ENCODE measurements around the gene NOXO1. TPM values are rescaled to one million over a fixed set of nuclear protein-coding genes. Genes with fewer than 3 reads are reported as not detected.

NOXO1 gene
- total and polyA plus RNA-seq, 10 of the 15 experiments (the other 5 are each of a cell fraction or from before 2014, with no cell fraction given), result 0.09 to 0.76 (median 0.26) TPM; not detected in 4

GRCh38 chr16:1980030-1980769 is 1.1 kb downstream of the NOXO1 start:
- BruUV-seq (replicated peaks), result no TSS peak

DNA sequence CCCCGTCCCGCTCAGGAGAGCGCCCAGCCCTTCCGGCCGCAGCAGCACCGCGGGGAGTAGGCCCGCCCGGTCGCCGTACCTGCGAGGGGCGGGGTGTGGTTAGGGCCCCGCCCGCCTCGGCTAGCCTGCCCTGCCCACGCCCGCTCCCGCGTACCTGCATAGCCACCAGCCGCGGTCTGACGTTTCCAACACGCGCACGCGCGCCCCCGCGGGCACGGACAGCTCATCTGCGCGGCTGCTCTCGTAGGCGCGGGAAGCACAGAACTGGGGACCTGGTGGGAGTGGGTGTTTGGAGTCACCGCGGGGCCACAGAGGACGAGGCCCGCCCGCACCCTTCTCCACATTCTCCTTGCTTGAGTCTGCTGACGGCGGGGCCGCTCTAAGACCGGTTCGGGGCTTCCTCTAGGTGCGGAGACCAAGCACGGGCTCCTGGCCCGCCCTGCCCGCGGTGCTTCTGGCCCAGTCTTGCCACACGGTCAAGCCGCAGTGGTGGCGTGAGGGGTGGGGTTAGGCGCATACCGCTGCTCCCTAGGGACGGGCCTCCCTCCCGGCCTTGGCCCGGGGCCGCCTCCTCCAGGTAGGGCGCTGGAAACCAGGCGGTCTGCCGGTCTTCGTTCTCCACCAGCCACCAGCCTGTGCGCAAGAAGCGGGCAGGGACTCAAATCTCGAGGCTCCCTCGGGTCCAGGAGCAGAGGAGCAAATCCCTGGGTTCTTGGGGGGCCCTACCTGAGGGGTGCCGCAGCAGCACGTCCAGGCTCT is 1.8 kb downstream of the NOXO1 start:
- Histone ChIP-seq H3K4me3 (no peak overlapping the region), H3K36me3 (ENCODE audit: control insufficient read depth in 2 of 2, insufficient read depth in 2 of 2, low read length in 1 of 2) (peaks cover 0 to 34% of the 10 kb centered on the region in 2 experiments; a peak in 3 of 4 replicates), H3K4me2 (ENCODE audit: control insufficient read depth, insufficient read depth) (no peak overlapping the region), H3K27ac (ENCODE audit: control insufficient read depth, insufficient read depth) (no peak overlapping the region), H2AFZ (ENCODE audit: control insufficient read depth, low read depth, low read length) (no peak overlapping the region), H3K9ac (ENCODE audit: control insufficient read depth, insufficient read depth, low read length) (no peak overlapping the region), H3K79me2 (ENCODE audit: control insufficient read depth, insufficient read depth, low read length) (no peaks in the 10 kb centered on the region), H4K20me1 (ENCODE audit: control insufficient read depth, insufficient read depth) (no peaks in the 10 kb centered on the region), H3K9me3 (replicated peaks; ENCODE audit: control insufficient read depth, insufficient read depth, low read length) (no peaks in the 10 kb centered on the region), H3K27me3 (replicated peaks in 1 of 2; ENCODE audit: control insufficient read depth in 2 of 2, insufficient read depth in 2 of 2, low read length in 1 of 2) (0 out of 4 replicates have a peak, but pooled peaks cover 0 to 5% of the 10 kb centered on the region in 2 experiments), H3K4me1 (ENCODE audit: control insufficient read depth, insufficient read depth, low read length) (peaks cover 12% of the 10 kb centered on the region)
- 38% methylated on average over 60 of the region's 70 CpGs for WGBS (ENCODE audit: insufficient coverage, insufficient replicate concordance, low lambda C conversion rate, missing lambda C conversion rate)
- in situ Hi-C loops (cut with MboI), result no loop called here
- intact Hi-C loops (cut with micrococcal nuclease; ENCODE audit: unreplicated experiment), result no loop called here
- SMC1A ChIA-PET (ENCODE audit: uncharacterized antibody, unreplicated experiment), result no interaction called here
- POLR2A ChIA-PET, result no interaction called here
- CTCF ChIA-PET, result no interaction called here
- no peak for ATAC-seq
- RAD21 ChIA-PET (ENCODE audit: unreplicated experiment), result no interaction called here
- no TSS peak for BruUV-seq (replicated peaks)
- DNase-seq (ENCODE audit: low read depth, low spot score), result no peak
- no peak for FAIRE-seq
- TF ChIP-seq ZNF622 (IDR thresholded peaks at IDR 0.05), result no peak
- no peak for TF ChIP-seq EP300 (IDR thresholded peaks at IDR 0.05; ENCODE audit: borderline replicate concordance in 1 of 2, control insufficient read depth in 1 of 2, low read depth in 2 of 2, low read length in 2 of 2)
- TF ChIP-seq STAT3 (IDR thresholded peaks at IDR 0.05; ENCODE audit: low read depth, low read length), result no peak
- TF ChIP-seq CREB1 (IDR thresholded peaks at IDR 0.05; ENCODE audit: low read depth), result no peak
- TF ChIP-seq PAX5 (IDR thresholded peaks at IDR 0.05; ENCODE audit: borderline replicate concordance, low read depth, low read length), result 0 out of 2 replicates have a peak, but pooled peaks have one; percentile 5
- TF ChIP-seq POLR2A (IDR thresholded peaks at IDR 0.05; ENCODE audit: low read depth, low read length), result peak; percentile 39
- TF ChIP-seq, protein P1, sequence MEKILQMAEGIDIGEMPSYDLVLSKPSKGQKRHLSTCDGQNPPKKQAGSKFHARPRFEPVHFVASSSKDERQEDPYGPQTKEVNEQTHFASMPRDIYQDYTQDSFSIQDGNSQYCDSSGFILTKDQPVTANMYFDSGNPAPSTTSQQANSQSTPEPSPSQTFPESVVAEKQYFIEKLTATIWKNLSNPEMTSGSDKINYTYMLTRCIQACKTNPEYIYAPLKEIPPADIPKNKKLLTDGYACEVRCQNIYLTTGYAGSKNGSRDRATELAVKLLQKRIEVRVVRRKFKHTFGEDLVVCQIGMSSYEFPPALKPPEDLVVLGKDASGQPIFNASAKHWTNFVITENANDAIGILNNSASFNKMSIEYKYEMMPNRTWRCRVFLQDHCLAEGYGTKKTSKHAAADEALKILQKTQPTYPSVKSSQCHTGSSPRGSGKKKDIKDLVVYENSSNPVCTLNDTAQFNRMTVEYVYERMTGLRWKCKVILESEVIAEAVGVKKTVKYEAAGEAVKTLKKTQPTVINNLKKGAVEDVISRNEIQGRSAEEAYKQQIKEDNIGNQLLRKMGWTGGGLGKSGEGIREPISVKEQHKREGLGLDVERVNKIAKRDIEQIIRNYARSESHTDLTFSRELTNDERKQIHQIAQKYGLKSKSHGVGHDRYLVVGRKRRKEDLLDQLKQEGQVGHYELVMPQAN (conservative IDR thresholded peaks at IDR 0.05), result no peak
- no peak for TF ChIP-seq NFYB (IDR thresholded peaks at IDR 0.05; ENCODE audit: insufficient read depth, low read depth, low read length)

More at GRCh38 chr16:1980030-1980769, 1.1 kb downstream of the NOXO1 start:
- Histone ChIP-seq H3K4me2 (ENCODE audit: control insufficient read depth, insufficient read depth) (no peak overlapping the region), H3K9me3 (replicated peaks; ENCODE audit: control insufficient read depth, insufficient read depth, low read length) (no peaks in the 10 kb centered on the region), H3K9ac (ENCODE audit: control insufficient read depth, insufficient read depth, low read length) (no peak overlapping the region), H3K4me3 (no peak overlapping the region), H3K27me3 (replicated peaks in 1 of 2; ENCODE audit: control insufficient read depth in 2 of 2, insufficient read depth in 2 of 2, low read length in 1 of 2) (0 out of 4 replicates have a peak, but pooled peaks cover 0 to 5% of the 10 kb centered on the region in 2 experiments), H3K79me2 (ENCODE audit: control insufficient read depth, insufficient read depth, low read length) (no peaks in the 10 kb centered on the region; the same call in none of the 2 replicates), H4K20me1 (ENCODE audit: control insufficient read depth, insufficient read depth) (no peaks in the 10 kb centered on the region), H3K4me1 (ENCODE audit: control insufficient read depth, insufficient read depth, low read length) (peaks cover 18% of the 10 kb centered on the region), H3K36me3 (ENCODE audit: control insufficient read depth in 2 of 2, insufficient read depth in 2 of 2, low read length in 1 of 2) (peaks cover 0 to 28% of the 10 kb centered on the region in 2 experiments; a peak in 3 of 4 replicates), H2AFZ (ENCODE audit: control insufficient read depth, low read depth, low read length) (no peak overlapping the region), H3K27ac (ENCODE audit: control insufficient read depth, insufficient read depth) (no peak overlapping the region)
- no peak for DNase-seq (ENCODE audit: low read depth, low spot score)
- WGBS (ENCODE audit: insufficient coverage, insufficient replicate concordance, low lambda C conversion rate, missing lambda C conversion rate), result 22% methylated on average over 52 of the region's 53 CpGs
- SMC1A ChIA-PET (ENCODE audit: uncharacterized antibody, unreplicated experiment), result interaction anchor here (1.6 kb wide), 1 partner anchor 28 kb away, joined by 5 read pairs; no protein-coding TSS in a partner anchor
- FAIRE-seq, result no peak
- in situ Hi-C loops (cut with MboI) (no loop called here), intact Hi-C loops (cut with micrococcal nuclease; ENCODE audit: unreplicated experiment) (no loop called here)
- POLR2A ChIA-PET, result interaction anchor here (2.1 to 3.0 kb wide), 3 partner anchors 11 to 24 kb away, joined by 5 to 25 read pairs (median 18); partner anchors contain the start of gene RPS2
- ATAC-seq, result no peak
- CTCF ChIA-PET, result interaction anchor here (1.6 to 1.7 kb wide), 2 partner anchors 24 to 160 kb away, joined by 5 to 6 read pairs; no protein-coding TSS in a partner anchor
- RAD21 ChIA-PET (ENCODE audit: unreplicated experiment), result interaction anchor here (1.1 to 2.6 kb wide), 3 partner anchors 8 to 161 kb away, joined by 4 to 12 read pairs (median 6); partner anchors contain the start of gene TBL3
- TF ChIP-seq BHLHE40 (IDR thresholded peaks at IDR 0.05; ENCODE audit: borderline replicate concordance in 1 of 2, low read depth in 2 of 2, low read length in 1 of 2), result 0 out of 4 replicates have a peak, but pooled peaks of 1 of the 2 experiments have one; percentile 16
- TF ChIP-seq PML (IDR thresholded peaks at IDR 0.05; ENCODE audit: low read length), result no peak
- peak; percentile 2; the same call in 1 of the 2 replicates for TF ChIP-seq POLR2A (IDR thresholded peaks at IDR 0.05; ENCODE audit: low read depth, low read length)

All from GM12878 (cell line).